NCI-H2227 treated with DMSO at 0.1 percent for 48 hours (cell line): ENCODE results near the gene CCL23.
"Not testable (repeated sequence)": the region's sequence is repeated elsewhere in the genome, so short reads cannot be mapped to it uniquely, and the experiment has no call there.

Experiments used
- DNase-seq: peaks from one replicate; lab custom pipeline; 2025; lab: John Stamatoyannopoulos, UW

CCL23 gene

DNA sequence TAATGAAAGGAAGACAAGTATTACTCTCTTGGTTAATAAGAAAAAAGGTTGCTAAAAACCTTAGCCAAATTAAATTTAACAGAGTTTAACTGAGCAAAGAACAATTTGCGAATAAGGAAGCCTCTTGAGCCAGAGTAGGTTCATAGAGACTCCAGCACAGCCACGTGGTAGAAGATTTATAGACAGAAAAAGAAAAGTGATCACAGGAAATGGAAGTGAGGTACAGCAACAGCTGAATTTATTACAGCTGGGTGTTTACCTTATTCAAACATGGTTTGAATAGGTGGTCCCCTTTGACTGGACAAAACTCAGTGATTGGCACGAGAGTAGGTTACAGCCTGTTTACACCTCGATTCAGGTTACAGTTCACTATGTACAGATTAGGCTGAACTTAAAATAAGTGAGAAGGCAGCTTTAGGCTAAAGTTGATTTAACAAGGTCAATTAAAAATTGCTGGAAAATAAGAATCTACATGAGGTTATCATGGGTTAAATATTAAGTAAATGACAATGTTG is 13.1 kb downstream of the CCL23 start:
- no peak for DNase-seq

DNA sequence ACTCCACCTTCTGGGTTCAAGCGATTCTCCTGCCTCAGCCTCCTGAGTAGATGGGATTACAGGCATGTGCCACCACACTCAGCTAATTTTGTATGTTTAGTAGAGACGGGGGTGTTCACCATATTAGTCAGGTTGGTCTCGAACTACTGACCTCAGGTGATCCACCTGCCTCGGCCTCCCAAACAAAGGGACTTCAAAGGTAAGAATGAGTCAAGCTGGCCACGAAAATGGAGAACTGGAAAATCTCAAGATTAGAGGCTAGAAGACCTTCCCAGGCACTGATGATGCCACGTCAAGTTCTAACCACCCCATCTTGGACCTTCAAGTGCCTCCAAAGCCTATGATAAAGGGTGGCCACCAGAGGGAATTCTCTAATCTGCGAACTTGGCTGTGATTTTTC is 15.1 kb downstream of the CCL23 start:
- no peak for DNase-seq

- no peak for DNase-seq
These were observed 15.7 kb downstream of the CCL23 start for GRCh38 chr17:36001862-36002603.

DNA sequence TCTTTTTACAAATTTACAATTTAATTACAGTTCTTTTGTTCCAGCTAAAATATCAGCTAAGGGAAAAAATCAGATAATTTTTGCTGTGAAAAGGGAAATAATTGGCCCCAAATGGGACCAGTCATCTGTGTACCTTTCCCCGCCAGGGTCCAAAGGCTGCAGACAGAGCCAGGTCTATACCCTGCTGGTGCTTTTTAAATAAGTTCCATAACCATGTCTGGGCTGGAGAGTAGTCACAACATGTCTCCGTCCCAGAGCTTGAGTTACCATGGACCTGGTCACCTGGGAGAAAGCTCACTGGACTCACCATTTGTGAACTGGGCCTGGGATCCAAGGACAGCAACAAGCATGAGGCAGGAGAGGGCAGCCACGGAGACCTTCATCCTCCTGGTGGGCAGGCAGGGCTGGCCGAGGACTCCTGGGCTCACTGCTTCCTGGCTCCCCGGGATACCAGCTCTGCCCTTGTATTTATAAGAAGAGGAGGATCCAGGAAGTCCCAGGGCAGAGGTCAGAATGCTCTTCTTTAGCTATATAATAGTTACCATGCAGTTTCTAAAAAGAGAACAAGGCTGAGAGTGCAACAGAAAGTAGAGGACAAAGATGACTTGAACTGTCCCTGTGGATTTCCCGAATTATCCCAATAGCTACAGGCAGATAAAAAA is 16.5 kb downstream of the CCL23 start, which contains the start of gene CCL15:
TSS of gene CCL15 (minus strand) at position 444 of the 662 bp plus-strand sequence. CDS start at position 383, 61 bp downstream.
- no peak for DNase-seq

DNA sequence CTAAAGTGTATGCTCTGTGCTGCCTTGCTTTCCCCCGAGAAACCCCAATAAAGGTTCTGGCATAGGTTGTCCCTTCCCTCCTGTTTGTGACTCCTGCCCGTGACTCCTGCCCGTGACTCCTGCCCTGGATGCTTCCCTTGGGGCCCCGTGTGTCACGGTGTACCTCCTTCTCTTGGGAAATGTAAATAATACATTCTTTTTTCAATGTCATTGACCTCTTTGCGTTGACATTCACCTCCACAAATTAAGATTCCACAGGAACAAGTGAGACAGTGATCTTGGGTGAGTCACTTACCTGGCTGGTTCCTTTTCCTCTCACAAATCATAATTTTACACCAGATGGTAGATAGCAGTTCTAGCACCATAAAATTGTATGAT is 17.1 kb downstream of the CCL23 start:
- DNase-seq, result no peak

GRCh38 chr17:35998756-35999155 is 19.0 kb downstream of the CCL23 start:
- DNase-seq, result no peak

GRCh38 chr17:35998018-35998545 is 19.7 kb downstream of the CCL23 start:
- DNase-seq, result no peak

GRCh38 chr17:35995346-35995745 is 22.4 kb downstream of the CCL23 start:
- not testable (repeated sequence) for DNase-seq

- DNase-seq, result no peak
These were observed 26.7 kb downstream of the CCL23 start for GRCh38 chr17:35991075-35991474.

- DNase-seq, result no peak
These were observed 29.6 kb downstream of the CCL23 start for GRCh38 chr17:35988164-35988563.

GRCh38 chr17:35986643-35987042 is 31.1 kb downstream of the CCL23 start, which contains the start of gene CCL14:
Gene CCL14 (minus strand): TSS chr17:35986729. CDS start chr17:35986649, 80 bp downstream.
- DNase-seq, result no peak

DNA sequence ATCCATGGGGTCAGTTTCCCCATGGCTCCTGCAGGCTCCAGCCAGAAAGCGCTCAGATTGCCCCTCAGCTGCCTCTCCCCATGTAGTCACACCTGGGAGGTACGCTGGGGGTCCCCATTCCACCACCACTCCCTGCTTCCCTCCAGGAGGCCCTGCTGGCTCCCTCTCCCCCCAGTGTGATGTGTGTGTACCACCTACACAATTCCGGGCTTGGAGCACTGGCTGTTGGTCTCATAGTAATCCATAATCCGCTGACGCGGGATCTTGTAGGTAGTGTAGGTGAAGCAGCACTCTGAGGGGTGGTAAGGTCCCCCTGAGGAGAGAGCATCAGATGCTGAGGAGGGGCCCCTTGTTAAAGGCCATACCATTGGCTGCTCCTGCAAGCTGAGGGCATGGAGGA is 33.6 kb downstream of the CCL23 start:
- DNase-seq, result no peak

GRCh38 chr17:35982409-35983191 is 35.2 kb downstream of the CCL23 start:
- DNase-seq, result no peak

GRCh38 chr17:35981908-35982330 is 35.9 kb downstream of the CCL23 start:
- no peak for DNase-seq

GRCh38 chr17:35981246-35981645 is 36.5 kb downstream of the CCL23 start, which contains the start of gene CCL16:
Gene CCL16 (minus strand): TSS chr17:35981497. CDS start chr17:35981420, 77 bp downstream.
- no peak for DNase-seq

GRCh38 chr17:35978346-35978745 is 39.4 kb downstream of the CCL23 start:
- no peak for DNase-seq

- DNase-seq, result no peak
These were observed 40.3 kb downstream of the CCL23 start for GRCh38 chr17:35977509-35977908.

DNA sequence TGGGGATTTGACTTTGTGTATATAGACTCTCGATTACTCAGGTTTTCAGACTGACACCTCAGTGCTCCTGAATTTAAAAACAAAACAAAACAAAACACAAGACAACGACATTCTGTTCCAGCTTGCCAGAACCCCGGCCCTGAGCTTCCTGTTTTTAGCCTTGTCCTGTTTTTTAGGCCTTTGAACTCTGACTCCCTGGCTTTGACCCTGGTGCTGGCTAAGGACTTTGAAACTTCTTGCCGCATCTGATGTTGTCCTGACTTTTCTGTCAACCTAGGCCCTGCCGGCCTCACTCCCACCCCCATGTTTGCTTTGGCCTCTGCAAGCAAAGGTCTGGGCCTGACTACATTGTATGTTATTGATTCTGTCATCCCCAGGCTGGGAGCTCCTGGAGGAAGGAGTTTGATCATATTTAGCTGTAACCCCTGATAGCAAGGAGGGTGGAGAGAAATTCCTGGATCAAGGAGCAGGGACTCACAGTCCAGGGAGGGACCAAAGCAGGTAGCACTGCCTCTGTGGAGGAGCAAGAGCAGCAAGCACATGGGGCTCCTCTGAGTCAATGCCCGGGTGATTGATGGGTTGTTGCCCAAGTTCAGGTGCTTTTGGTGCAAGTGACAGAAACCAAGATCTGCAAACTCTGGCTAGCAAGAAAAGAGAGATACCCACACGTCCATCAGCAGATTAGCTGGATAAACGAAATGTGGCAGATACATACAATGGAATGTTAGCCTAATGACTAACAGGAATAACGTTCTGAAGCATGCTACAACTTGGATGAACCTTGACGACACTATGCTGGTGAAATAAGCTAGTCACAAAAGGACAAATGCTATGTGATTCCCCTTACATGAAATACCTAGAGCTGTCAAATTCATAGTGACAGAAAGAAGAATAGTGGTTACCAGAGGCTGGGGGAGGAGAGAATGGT is 44.2 kb downstream of the CCL23 start:
- DNase-seq, result no peak

- no peak for DNase-seq
These were observed 44.8 kb downstream of the CCL23 start for GRCh38 chr17:35972945-35973332.

GRCh38 chr17:35972535-35972934 is 45.2 kb downstream of the CCL23 start:
- no peak for DNase-seq

DNA sequence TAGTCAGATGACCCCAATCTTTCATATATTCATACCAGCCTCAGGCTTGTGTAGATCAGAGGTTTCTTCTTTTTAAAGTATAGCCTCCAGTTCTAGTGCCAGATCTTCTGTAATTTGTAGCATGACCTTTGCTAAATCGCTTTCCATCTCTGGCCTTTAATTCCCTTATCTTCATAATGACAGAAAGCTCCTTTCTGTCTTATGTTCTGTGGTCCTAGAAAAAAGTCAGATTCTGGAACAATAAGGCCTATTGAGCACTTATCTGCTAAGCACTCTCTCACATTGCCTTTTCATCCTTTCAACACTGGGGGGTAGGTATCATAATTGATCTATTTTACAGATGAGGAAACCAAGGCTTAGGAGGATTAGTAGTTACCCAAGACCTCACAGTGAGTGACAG is 45.7 kb downstream of the CCL23 start:
- DNase-seq, result no peak
